ENCODE measurements around the gene CASK.

Gene CASK

DNA sequence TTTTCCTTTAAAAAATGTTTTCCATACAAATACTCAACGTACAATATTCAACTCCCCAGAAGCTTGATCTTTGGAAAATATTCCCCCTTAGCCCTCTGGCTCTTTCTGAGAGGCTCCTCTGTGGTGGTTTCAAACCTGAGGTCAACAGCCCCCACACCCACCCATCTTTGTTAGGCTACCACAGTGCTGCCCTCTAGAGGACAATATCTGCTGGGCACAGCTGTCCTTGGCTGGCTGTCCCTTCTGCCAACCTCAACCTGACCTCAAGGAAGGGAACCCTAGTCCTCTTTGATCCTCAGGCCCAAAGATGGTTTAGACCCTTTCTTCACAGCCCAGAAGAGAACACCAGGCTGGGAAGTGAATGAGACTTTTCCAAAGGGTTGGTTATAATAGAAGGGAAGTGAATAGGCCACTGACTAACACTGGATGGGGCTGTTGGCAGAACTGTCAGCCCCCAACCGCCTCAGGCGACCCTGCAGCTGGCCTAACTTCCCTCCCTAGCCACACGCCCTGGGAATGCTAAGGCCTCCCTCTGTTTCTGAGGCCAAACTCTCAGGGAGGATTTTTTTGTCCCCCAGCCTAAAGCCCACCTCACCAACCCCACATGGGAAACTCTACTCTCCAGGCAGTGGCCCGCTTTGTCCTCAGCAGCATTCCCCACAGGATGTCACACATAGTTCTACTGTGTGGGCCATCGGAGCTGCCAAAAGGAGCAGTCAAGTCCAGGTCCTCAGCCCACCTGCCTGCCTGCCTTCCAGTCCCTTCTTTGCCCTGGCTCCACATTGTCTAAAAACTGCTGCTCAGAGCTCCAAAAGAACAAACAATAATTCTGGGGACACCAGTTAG lies 441.9 kb downstream of the CASK start:
- no peaks in the 10 kb centered on the region for H3K27me3 ChIP-seq (ENCODE audit: insufficient read depth, low read length, poor library complexity)
- no peak overlapping the region for H3K9ac ChIP-seq (ENCODE audit: low read depth, low read length)
- H3K9me3 ChIP-seq (ENCODE audit: insufficient read depth, low read length, severe bottlenecking): no peaks in the 10 kb centered on the region
- ATAC-seq (ENCODE audit: insufficient read depth, low read depth) (no peak), DNase-seq (no peak)
- H3K79me2 ChIP-seq (ENCODE audit: insufficient read depth, low read length): no peaks in the 10 kb centered on the region
- H3K4me2 ChIP-seq (ENCODE audit: insufficient read depth, low read length): no peak overlapping the region
- H2AFZ ChIP-seq (ENCODE audit: low read depth, low read length): no peak overlapping the region
- no peak overlapping the region for H3K4me3 ChIP-seq (ENCODE audit: low read depth in 1 of 2, low read length in 2 of 2)
- H4K20me1 ChIP-seq (ENCODE audit: insufficient read depth, low read length): no peaks in the 10 kb centered on the region
- no peaks in the 10 kb centered on the region for H3K4me1 ChIP-seq (ENCODE audit: insufficient read depth, low read length)
- H3K36me3 ChIP-seq (ENCODE audit: insufficient read depth, low read length): no peaks in the 10 kb centered on the region
- TF ChIP-seq, protein P1, sequence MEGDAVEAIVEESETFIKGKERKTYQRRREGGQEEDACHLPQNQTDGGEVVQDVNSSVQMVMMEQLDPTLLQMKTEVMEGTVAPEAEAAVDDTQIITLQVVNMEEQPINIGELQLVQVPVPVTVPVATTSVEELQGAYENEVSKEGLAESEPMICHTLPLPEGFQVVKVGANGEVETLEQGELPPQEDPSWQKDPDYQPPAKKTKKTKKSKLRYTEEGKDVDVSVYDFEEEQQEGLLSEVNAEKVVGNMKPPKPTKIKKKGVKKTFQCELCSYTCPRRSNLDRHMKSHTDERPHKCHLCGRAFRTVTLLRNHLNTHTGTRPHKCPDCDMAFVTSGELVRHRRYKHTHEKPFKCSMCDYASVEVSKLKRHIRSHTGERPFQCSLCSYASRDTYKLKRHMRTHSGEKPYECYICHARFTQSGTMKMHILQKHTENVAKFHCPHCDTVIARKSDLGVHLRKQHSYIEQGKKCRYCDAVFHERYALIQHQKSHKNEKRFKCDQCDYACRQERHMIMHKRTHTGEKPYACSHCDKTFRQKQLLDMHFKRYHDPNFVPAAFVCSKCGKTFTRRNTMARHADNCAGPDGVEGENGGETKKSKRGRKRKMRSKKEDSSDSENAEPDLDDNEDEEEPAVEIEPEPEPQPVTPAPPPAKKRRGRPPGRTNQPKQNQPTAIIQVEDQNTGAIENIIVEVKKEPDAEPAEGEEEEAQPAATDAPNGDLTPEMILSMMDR (IDR thresholded peaks at IDR 0.05; ENCODE audit: borderline replicate concordance, extremely low read depth, low read length, poor library complexity, severe bottlenecking): peak; percentile 45
- no peak for TF ChIP-seq EZH2 (IDR thresholded peaks at IDR 0.05; ENCODE audit: borderline replicate concordance, low read depth, low read length, severe bottlenecking)
- no peak overlapping the region for H3K27ac ChIP-seq (ENCODE audit: low read length)

DNA sequence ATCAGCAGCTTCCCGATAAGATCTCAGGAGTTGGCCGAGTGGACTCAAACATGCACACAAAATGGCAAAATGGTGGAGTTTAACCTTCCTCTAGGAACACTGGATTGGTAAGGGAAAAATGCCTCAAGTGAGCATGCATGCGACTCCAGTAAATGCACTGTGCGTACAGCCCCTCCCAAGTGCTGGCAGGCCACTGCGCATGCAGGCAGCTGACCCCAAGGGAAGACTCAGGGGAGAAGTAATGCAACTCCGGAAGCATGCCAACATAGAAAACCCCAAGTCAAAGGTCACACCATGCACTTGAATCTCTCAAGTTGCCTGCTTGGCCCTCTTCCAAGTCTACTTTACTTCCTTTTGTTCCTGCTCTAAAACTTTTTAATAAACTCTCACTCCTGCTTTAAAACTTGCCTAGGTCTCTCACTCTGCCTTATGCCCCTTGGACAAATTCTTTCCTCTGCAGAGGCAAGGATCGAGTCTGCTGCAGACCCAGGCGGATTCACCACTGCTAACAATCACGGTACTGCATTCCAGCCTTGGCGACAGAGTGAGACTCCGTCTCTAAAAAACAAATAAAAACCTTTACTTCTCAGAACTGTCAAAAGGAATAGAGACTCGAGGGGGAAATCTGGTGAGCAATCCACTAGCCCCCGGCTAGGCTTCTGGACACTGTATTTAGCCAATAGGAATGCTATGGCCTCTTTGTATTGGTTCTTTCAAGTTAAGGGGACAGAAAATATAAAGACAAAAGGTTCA lies 442.7 kb downstream of the CASK start:
- Histone ChIP-seq H4K20me1 (ENCODE audit: insufficient read depth, low read length) (no peaks in the 10 kb centered on the region), H3K27ac (ENCODE audit: low read length) (no peak overlapping the region), H3K79me2 (ENCODE audit: insufficient read depth, low read length) (no peaks in the 10 kb centered on the region), H2AFZ (ENCODE audit: low read depth, low read length) (no peak overlapping the region), H3K9ac (ENCODE audit: low read depth, low read length) (no peak overlapping the region), H3K27me3 (ENCODE audit: insufficient read depth, low read length, poor library complexity) (no peaks in the 10 kb centered on the region), H3K4me3 (ENCODE audit: low read depth in 1 of 2, low read length in 2 of 2) (no peak overlapping the region), H3K4me2 (ENCODE audit: insufficient read depth, low read length) (no peak overlapping the region), H3K9me3 (ENCODE audit: insufficient read depth, low read length, severe bottlenecking) (no peaks in the 10 kb centered on the region), H3K36me3 (ENCODE audit: insufficient read depth, low read length) (no peaks in the 10 kb centered on the region), H3K4me1 (ENCODE audit: insufficient read depth, low read length) (no peaks in the 10 kb centered on the region)
- TF ChIP-seq, protein P1 (IDR thresholded peaks at IDR 0.05; ENCODE audit: borderline replicate concordance, extremely low read depth, low read length, poor library complexity, severe bottlenecking): no peak
- no peak for TF ChIP-seq EZH2 (IDR thresholded peaks at IDR 0.05; ENCODE audit: borderline replicate concordance, low read depth, low read length, severe bottlenecking)
- DNase-seq (no peak), ATAC-seq (ENCODE audit: insufficient read depth, low read depth) (no peak)

DNA sequence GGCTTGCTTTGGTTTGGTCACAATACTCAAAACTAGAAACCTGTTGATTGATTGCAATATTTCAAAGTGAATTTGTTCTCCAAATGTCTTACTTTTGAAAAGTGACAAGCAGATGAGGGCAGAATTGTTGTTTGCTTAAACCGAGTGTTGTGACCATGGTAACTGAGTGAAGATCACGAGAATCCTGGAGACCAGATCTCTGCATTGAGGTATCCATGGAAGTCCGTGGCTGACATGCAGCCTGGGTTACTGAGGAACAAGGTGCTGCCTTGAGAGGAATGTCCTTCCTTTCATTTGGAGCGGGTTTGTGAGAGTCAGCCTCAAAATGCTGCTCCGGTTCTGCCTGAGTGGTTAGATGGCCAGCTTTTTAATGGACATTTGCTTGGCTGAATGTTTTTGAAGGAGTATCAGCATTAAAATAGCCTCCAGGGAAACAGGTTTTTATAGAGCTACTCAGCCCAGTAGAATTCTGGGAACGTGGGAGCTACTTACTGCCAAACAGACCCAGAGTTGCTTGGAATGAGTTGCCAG lies 444.9 kb downstream of the CASK start:
- Histone ChIP-seq H3K79me2 (ENCODE audit: insufficient read depth, low read length) (no peaks in the 10 kb centered on the region), H3K9ac (ENCODE audit: low read depth, low read length) (no peak overlapping the region), H4K20me1 (ENCODE audit: insufficient read depth, low read length) (no peaks in the 10 kb centered on the region), H3K9me3 (ENCODE audit: insufficient read depth, low read length, severe bottlenecking) (no peaks in the 10 kb centered on the region), H3K36me3 (ENCODE audit: insufficient read depth, low read length) (no peaks in the 10 kb centered on the region), H3K4me2 (ENCODE audit: insufficient read depth, low read length) (no peak overlapping the region), H3K27ac (ENCODE audit: low read length) (no peak overlapping the region), H2AFZ (ENCODE audit: low read depth, low read length) (no peak overlapping the region), H3K27me3 (ENCODE audit: insufficient read depth, low read length, poor library complexity) (no peaks in the 10 kb centered on the region), H3K4me1 (ENCODE audit: insufficient read depth, low read length) (no peaks in the 10 kb centered on the region), H3K4me3 (ENCODE audit: low read depth in 1 of 2, low read length in 2 of 2) (no peak overlapping the region)
- no peak for DNase-seq
- ATAC-seq (ENCODE audit: insufficient read depth, low read depth): no peak
- no peak for TF ChIP-seq EZH2 (IDR thresholded peaks at IDR 0.05; ENCODE audit: borderline replicate concordance, low read depth, low read length, severe bottlenecking)
- TF ChIP-seq, protein P1 (IDR thresholded peaks at IDR 0.05; ENCODE audit: borderline replicate concordance, extremely low read depth, low read length, poor library complexity, severe bottlenecking): no peak

Measured in DND-41 (cell line).